SH-SY5Y (cell line): ENCODE measurements around the gene ANKRD63.

ENCODE experiments used
- GATA2 ChIP-seq: IDR thresholded peaks from 2 replicates; pipeline ENCODE4 v1.6.1; 2011; ENCODE audit warnings: mild to moderate bottlenecking, low read depth, low read length
- GATA3 ChIP-seq: IDR thresholded peaks from 2 replicates; pipeline ENCODE4 v1.6.1; 2011; ENCODE audit warnings: low read depth, mild to moderate bottlenecking, low read length, moderate library complexity

ANKRD63 gene

GRCh38 chr15:40280260-40281056, 2.4 kb downstream of the ANKRD63 start:
- TF ChIP-seq GATA3 (no peak), GATA2 (no peak)

GRCh38 chr15:40279437-40280141, 3.3 kb downstream of the ANKRD63 start:
- TF ChIP-seq GATA3 (no peak), GATA2 (no peak)

- TF ChIP-seq GATA3 (no peak), GATA2 (no peak)
Observed at GRCh38 chr15:40278026-40278425, 4.8 kb downstream of the ANKRD63 start.

GRCh38 chr15:40277471-40277870, 5.4 kb downstream of the ANKRD63 start:
- TF ChIP-seq GATA3 (no peak), GATA2 (no peak)

- no peak for TF ChIP-seq GATA3
- TF ChIP-seq GATA2, result no peak
Observed at GRCh38 chr15:40276927-40277326, 5.9 kb downstream of the ANKRD63 start.

- no peak for TF ChIP-seq GATA2
- no peak for TF ChIP-seq GATA3
Observed at GRCh38 chr15:40275954-40276353, 6.9 kb downstream of the ANKRD63 start.

GRCh38 chr15:40275523-40275922, 7.3 kb downstream of the ANKRD63 start:
- TF ChIP-seq GATA2 (no peak), GATA3 (no peak)

GRCh38 chr15:40274350-40275274, 8.3 kb downstream of the ANKRD63 start:
- TF ChIP-seq GATA3 (no peak), GATA2 (no peak)

- TF ChIP-seq GATA3 (no peak), GATA2 (no peak)
Observed at GRCh38 chr15:40273428-40273827, 9.4 kb downstream of the ANKRD63 start.

- TF ChIP-seq GATA2, result no peak
- TF ChIP-seq GATA3, result no peak
Observed at GRCh38 chr15:40272485-40273056, 10.3 kb downstream of the ANKRD63 start.

GRCh38 chr15:40271685-40272484, 11.0 kb downstream of the ANKRD63 start:
- no peak for TF ChIP-seq GATA3
- TF ChIP-seq GATA2, result no peak

- no peak for TF ChIP-seq GATA2
- TF ChIP-seq GATA3, result no peak
Observed at GRCh38 chr15:40270246-40270995, 12.4 kb downstream of the ANKRD63 start.

- no peak for TF ChIP-seq GATA2
- no peak for TF ChIP-seq GATA3
Observed at GRCh38 chr15:40269604-40270003, 13.3 kb downstream of the ANKRD63 start.
